A549 (cell line): ENCODE results near the gene BICRAL. TPM values are rescaled to one million over a fixed set of nuclear protein-coding genes. Genes with fewer than 3 reads are reported as not detected.

Source experiments
- ATAC-seq, 2 experiments: fragments of 200-7000 bp in 1 of 2; fragments of >200 bp in 1 of 2; cut with Nextera tagmentation in 1 of 2; cut with Tn5 transposase in 1 of 2; 3 replicates each; pipeline versions ENCODE4 v1.8.0 to v1.9.1; 2018 to 2020; ENCODE audit warnings: mild to moderate bottlenecking in 1 of 2, moderate library complexity in 1 of 2
- CTCF ChIA-PET: fragments of 300-600 bp; sonication (Branson Sonifier 250); formaldehyde crosslinking; extraction: SDS; loops from one replicate; lab custom pipeline; 2021; ENCODE audit warnings: antibody characterized with exemption, inconsistent platforms; lab: Yijun Ruan, JAX
- POLR2A ChIA-PET: fragments of 350-600 bp; formaldehyde crosslinking; extraction: SDS; loops from one replicate; lab custom pipeline; 2021; ENCODE audit warnings: antibody characterized with exemption, inconsistent platforms; lab: Yijun Ruan, JAX
- DNase-seq, 2 experiments: peaks; one replicate each; pipeline versions ENCODE4 v3.0.0 to v3.0.0-alpha.2; 2011 to 2016; ENCODE audit warnings: low read depth in 1 of 2, low spot score in 1 of 2
- FAIRE-seq: peaks from 2 replicates; lab custom pipeline; 2011; peaks lifted over from hg19 to GRCh38; lab: Jason Lieb, UNC
- H3K27ac ChIP-seq, 2 experiments: fragments of >200 bp; sonication (Bioruptor Twin); formaldehyde crosslinking; 3 replicates each; pipeline ENCODE4 v1.5.1; 2016 to 2017
- H3K4me1 ChIP-seq: fragments of >200 bp; sonication (Bioruptor Twin); formaldehyde crosslinking; 3 replicates; pipeline ENCODE4 v1.6.1; 2016
- H3K4me2 ChIP-seq: fragments of >200 bp; sonication (Bioruptor Twin); formaldehyde crosslinking; 3 replicates; pipeline ENCODE4 v1.6.1; 2016
- H3K4me3 ChIP-seq: fragments of >200 bp; sonication (Bioruptor Twin); formaldehyde crosslinking; 3 replicates; pipeline ENCODE4 v1.5.1; 2016
- H3K9me3 ChIP-seq: fragments of >200 bp; sonication (Bioruptor Twin); formaldehyde crosslinking; 3 replicates; pipeline ENCODE4 v1.6.1; 2016
- CBX2 ChIP-seq: fragments of 200-600 bp; sonication (generic); IDR thresholded peaks from 2 replicates; pipeline ENCODE4 v1.6.1; 2016; ENCODE audit warnings: low read depth, mild to moderate bottlenecking, borderline replicate concordance
- CEBPB ChIP-seq, 2 experiments: fragments of >200 bp in 1 of 2; sonication (Bioruptor Twin) in 1 of 2; formaldehyde crosslinking in 1 of 2; IDR thresholded peaks; 2 replicates each; pipeline ENCODE4 v1.6.1; 2012 to 2016
- CHD4 ChIP-seq: fragments of 200-600 bp; sonication (generic); IDR thresholded peaks from 2 replicates; pipeline ENCODE4 v1.6.1; 2016; ENCODE audit warnings: antibody characterized with exemption, mild to moderate bottlenecking, borderline replicate concordance
- EHF ChIP-seq: fragments of 250-450 bp; sonication (Bioruptor Pico); IDR thresholded peaks from 2 replicates; pipeline ENCODE4 v1.5.0; 2020; ENCODE audit warnings: mild to moderate bottlenecking
- EP300 ChIP-seq, 2 experiments: fragments of >200 bp; sonication (Bioruptor Twin); formaldehyde crosslinking; IDR thresholded peaks; 2 replicates in 1 of 2; 3 replicates in 1 of 2; pipeline ENCODE4 v1.6.1; 2016 to 2017
- ESRRA ChIP-seq: fragments of 150-350 bp; IDR thresholded peaks from 2 replicates; pipeline ENCODE4 v1.6.1; 2014; ENCODE audit warnings: mild to moderate bottlenecking, low read length, borderline replicate concordance
- FOSB ChIP-seq: fragments of 250-450 bp; sonication (Bioruptor Pico); IDR thresholded peaks from 2 replicates; pipeline ENCODE4 v1.5.0; 2020; ENCODE audit warnings: mild to moderate bottlenecking, moderate library complexity
- FOXS1 ChIP-seq: fragments of 250-450 bp; sonication (Bioruptor Pico); IDR thresholded peaks from 2 replicates; pipeline ENCODE4 v1.5.0; 2020; ENCODE audit warnings: mild to moderate bottlenecking, moderate library complexity
- HDAC2 ChIP-seq: fragments of 200-600 bp; sonication (generic); IDR thresholded peaks from 2 replicates; pipeline ENCODE4 v1.6.1; 2016
- HES2 ChIP-seq: fragments of >200 bp; sonication (Bioruptor Twin); formaldehyde crosslinking; IDR thresholded peaks from 2 replicates; pipeline ENCODE4 v1.6.1; 2016
- HOXB13 ChIP-seq: fragments of 250-450 bp; sonication (Bioruptor Pico); IDR thresholded peaks from 2 replicates; pipeline ENCODE4 v1.5.0; 2020; ENCODE audit warnings: low read depth, mild to moderate bottlenecking, moderate library complexity
- JUN ChIP-seq, 2 experiments: fragments of >200 bp; sonication (Bioruptor Twin); formaldehyde crosslinking; IDR thresholded peaks; 2 replicates in 1 of 2; 3 replicates in 1 of 2; pipeline ENCODE4 v1.6.1; 2016 to 2017
- KDM1A ChIP-seq: fragments of 200-600 bp; sonication (generic); IDR thresholded peaks from 2 replicates; pipeline ENCODE4 v1.6.1; 2016; ENCODE audit warnings: low read depth, mild to moderate bottlenecking
- KDM5A ChIP-seq: fragments of 200-600 bp; sonication (generic); IDR thresholded peaks from 2 replicates; pipeline ENCODE4 v1.6.1; 2016; ENCODE audit warnings: antibody characterized with exemption, mild to moderate bottlenecking
- MAX ChIP-seq: IDR thresholded peaks from 2 replicates; pipeline ENCODE4 v1.6.1; 2012
- MYC ChIP-seq: IDR thresholded peaks from 2 replicates; pipeline ENCODE4 v1.6.1; 2012; ENCODE audit warnings: mild to moderate bottlenecking, inconsistent platforms, low read length, improper control_type of control experiment, borderline replicate concordance
- PHF8 ChIP-seq: fragments of 200-600 bp; sonication (generic); IDR thresholded peaks from 2 replicates; pipeline ENCODE4 v1.6.1; 2016; ENCODE audit warnings: low read depth, mild to moderate bottlenecking, antibody characterized with exemption, moderate library complexity, borderline replicate concordance
- TFCP2L1 ChIP-seq: fragments of 250-450 bp; sonication (Bioruptor Pico); IDR thresholded peaks from 2 replicates; pipeline ENCODE4 v1.5.0; 2021; ENCODE audit warnings: mild to moderate bottlenecking
- WGBS: methylation state at CpG from one replicate; pipeline ENCODE4 v1.1.6; 2017; ENCODE audit errors: missing lambda C conversion rate; 5-methylcytosine and 5-hydroxymethylcytosine counted together
- polyA plus RNA-seq, 4 experiments: library from polyadenylated mRNA; depleted of rRNA in 3 of 4; stranded (reverse); fragments of >200 nt; fragmentation: RNase III in 1 of 4; extraction: RNeasy Plus Mini Kit Qiagen cat#74134 plus additional on column Dnase treatment in 1 of 4; gene quantifications; 2 replicates in 3 of 4; 3 replicates in 1 of 4; pipeline ENCODE4 v1.2.3, GENCODE V29; 2011 to 2017
- TF ChIP-seq, protein P1 (sequence below): fragments of 250-450 bp; sonication (Bioruptor Pico); IDR thresholded peaks from 2 replicates; pipeline ENCODE4 v1.5.0; 2021; ENCODE audit warnings: mild to moderate bottlenecking, moderate library complexity, borderline replicate concordance
- TF ChIP-seq, protein P2 (sequence below): fragments of 150-350 bp; IDR thresholded peaks from 2 replicates; pipeline ENCODE4 v1.6.1; 2014; ENCODE audit warnings: low read depth, mild to moderate bottlenecking, low read length

The BICRAL gene
- polyA plus RNA-seq, 2 of the 4 experiments (the other 2 are of a cell fraction), result 3.3 to 8.6 TPM

DNA sequence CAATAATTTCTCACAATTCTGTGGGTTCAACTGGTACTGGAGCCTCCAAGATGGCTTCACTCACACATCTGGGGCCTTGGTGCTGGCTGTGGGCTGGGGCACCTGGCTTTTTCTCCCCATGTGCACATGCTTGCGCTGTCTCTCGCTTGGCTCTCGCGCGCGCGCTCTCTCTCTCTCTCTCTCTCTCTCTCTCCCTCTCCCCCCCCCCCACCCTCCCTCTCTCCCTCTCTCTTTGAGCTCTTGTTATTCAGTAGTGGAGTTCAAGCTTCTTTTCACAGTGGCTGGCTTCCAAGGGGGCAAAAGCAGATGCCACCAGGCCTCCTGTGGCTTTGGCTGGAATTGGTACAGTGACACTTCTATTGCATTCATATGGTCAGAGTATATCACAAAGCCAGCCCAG lies 25.1 kb upstream of the BICRAL start:
- no peak overlapping the region for H3K4me3 ChIP-seq
- no peak overlapping the region for H3K4me2 ChIP-seq
- TF ChIP-seq, protein P1, sequence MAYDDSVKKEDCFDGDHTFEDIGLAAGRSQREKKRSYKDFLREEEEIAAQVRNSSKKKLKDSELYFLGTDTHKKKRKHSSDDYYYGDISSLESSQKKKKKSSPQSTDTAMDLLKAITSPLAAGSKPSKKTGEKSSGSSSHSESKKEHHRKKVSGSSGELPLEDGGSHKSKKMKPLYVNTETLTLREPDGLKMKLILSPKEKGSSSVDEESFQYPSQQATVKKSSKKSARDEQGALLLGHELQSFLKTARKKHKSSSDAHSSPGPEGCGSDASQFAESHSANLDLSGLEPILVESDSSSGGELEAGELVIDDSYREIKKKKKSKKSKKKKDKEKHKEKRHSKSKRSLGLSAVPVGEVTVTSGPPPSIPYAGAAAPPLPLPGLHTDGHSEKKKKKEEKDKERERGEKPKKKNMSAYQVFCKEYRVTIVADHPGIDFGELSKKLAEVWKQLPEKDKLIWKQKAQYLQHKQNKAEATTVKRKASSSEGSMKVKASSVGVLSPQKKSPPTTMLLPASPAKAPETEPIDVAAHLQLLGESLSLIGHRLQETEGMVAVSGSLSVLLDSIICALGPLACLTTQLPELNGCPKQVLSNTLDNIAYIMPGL (CRISPR knock-in tag), result no peak
- TF ChIP-seq CEBPB (IDR thresholded peaks at IDR 0.05) (no peak), KDM5A (no peak), HOXB13 (CRISPR knock-in tag) (no peak), HDAC2 (no peak), CBX2 (no peak)
- FAIRE-seq (no peak), DNase-seq (no peak), ATAC-seq (no peak)
- H3K9me3 ChIP-seq, result no peaks in the 10 kb centered on the region
- H3K27ac ChIP-seq, result no peak overlapping the region
- POLR2A ChIA-PET, result no interaction called here
- CTCF ChIA-PET, result no interaction called here
- no peaks in the 10 kb centered on the region for H3K4me1 ChIP-seq
- WGBS, result 90% methylated on average over 7 of the region's 7 CpGs

- ChIA-PET CTCF (interaction anchor here (1.2 kb wide), 1 partner anchor 14 kb away, joined by 3 read pairs; no protein-coding TSS in a partner anchor), POLR2A (interaction anchor here (1.3 kb wide), 1 partner anchor 12 kb away, joined by 4 read pairs; no protein-coding TSS in a partner anchor)
- no peak overlapping the region for H3K4me2 ChIP-seq
- FAIRE-seq (no peak), ATAC-seq (no peak), DNase-seq (no peak)
- H3K4me1 ChIP-seq, result no peaks in the 10 kb centered on the region
- no peaks in the 10 kb centered on the region for H3K9me3 ChIP-seq
- H3K27ac ChIP-seq, result no peak overlapping the region
- TF ChIP-seq CHD4 (no peak), PHF8 (no peak), EP300 (IDR thresholded peaks at IDR 0.05) (no peak), HES2 (no peak), MAX (no peak), KDM1A (no peak), MYC (no peak), ESRRA (no peak), FOSB (no peak)
- TF ChIP-seq, protein P2, sequence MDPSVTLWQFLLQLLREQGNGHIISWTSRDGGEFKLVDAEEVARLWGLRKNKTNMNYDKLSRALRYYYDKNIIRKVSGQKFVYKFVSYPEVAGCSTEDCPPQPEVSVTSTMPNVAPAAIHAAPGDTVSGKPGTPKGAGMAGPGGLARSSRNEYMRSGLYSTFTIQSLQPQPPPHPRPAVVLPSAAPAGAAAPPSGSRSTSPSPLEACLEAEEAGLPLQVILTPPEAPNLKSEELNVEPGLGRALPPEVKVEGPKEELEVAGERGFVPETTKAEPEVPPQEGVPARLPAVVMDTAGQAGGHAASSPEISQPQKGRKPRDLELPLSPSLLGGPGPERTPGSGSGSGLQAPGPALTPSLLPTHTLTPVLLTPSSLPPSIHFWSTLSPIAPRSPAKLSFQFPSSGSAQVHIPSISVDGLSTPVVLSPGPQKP, result no peak
- H3K4me3 ChIP-seq, result no peak overlapping the region
- 93% methylated on average over 3 of the region's 3 CpGs for WGBS
Measured at GRCh38 chr6:42758756-42759430, 23.0 kb upstream of the BICRAL start.

DNA sequence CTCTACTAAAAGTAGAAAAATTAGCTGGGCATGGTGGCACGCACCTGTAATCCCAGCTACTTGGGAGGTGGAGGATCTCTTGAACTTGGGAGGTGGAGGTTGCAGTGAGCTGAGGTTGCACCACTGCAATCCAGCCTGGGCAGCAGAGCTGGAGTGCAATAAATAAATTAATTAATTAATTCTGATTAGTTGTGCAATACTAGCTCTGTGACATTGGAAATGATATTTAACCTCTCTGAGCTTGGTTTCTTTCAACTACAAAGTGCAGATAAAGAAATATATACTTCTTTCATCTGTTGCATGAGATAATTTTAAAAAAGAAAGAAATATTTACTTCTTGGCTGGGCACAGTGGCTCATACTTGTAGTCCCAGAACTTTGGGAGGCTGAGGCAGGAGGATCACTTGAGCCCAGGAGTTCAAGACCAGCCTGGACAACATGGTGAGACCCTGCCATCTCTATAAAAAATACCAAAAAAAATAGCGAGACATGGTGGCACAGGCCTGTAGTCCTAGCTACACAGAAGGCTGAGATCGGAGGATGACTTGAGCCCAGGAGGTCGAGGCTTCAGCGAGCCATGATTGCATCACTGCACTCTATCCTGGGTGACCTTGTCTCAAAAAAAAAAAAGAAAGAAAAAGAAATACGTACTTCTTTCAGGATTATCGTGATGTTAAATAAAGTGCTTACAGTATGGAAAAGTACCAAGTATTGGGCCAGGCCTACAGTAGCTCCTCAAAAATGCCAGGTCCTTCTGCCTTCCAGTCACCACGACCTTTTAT lies 20.4 kb upstream of the BICRAL start:
- WGBS, result 92% methylated on average over 8 of the region's 8 CpGs
- Histone ChIP-seq H3K4me3 (no peak overlapping the region), H3K4me1 (peaks cover 14% of the 10 kb centered on the region), H3K27ac (no peak overlapping the region), H3K9me3 (no peaks in the 10 kb centered on the region), H3K4me2 (no peak overlapping the region)
- no peak for DNase-seq
- ATAC-seq, result no peak
- CTCF ChIA-PET, result interaction anchor here (1.3 kb wide), 1 partner anchor 35 kb away, joined by 3 read pairs; no protein-coding TSS in a partner anchor
- POLR2A ChIA-PET, result interaction anchor here (0.5 to 1.5 kb wide), 4 partner anchors 15 to 21 kb away, joined by 3 to 4 read pairs (median 4); partner anchors contain the start of gene TBCC
- FAIRE-seq, result no peak
- TF ChIP-seq KDM1A, result no peak
- TF ChIP-seq MYC, result no peak
- no peak for TF ChIP-seq TFCP2L1 (CRISPR knock-in tag)
- no peak for TF ChIP-seq FOXS1 (CRISPR knock-in tag)
- no peak for TF ChIP-seq EHF (CRISPR knock-in tag)
- no peak for TF ChIP-seq JUN (IDR thresholded peaks at IDR 0.05)
